IPS-15b (cell line): ENCODE measurements around the gene EDARADD.
"Not testable (repeated sequence)": the region's sequence is repeated elsewhere in the genome, so short reads cannot be mapped to it uniquely, and the experiment has no call there.

Experiments used
- H3K27me3 ChIP-seq: one replicate; pipeline ENCODE4 v1.6.1; 2013; ENCODE audit warnings: low read length; ENCODE audit not compliant: control insufficient read depth, insufficient read depth
- H3K36me3 ChIP-seq: one replicate; pipeline ENCODE4 v1.6.1; 2013; ENCODE audit warnings: low read length; ENCODE audit not compliant: control insufficient read depth, insufficient read depth
- H3K4me1 ChIP-seq: one replicate; pipeline ENCODE4 v1.6.1; 2013; ENCODE audit warnings: mild to moderate bottlenecking, low read length; ENCODE audit not compliant: control insufficient read depth, insufficient read depth
- H3K4me3 ChIP-seq: one replicate; pipeline ENCODE4 v1.5.1; 2013; ENCODE audit warnings: low read depth, low read length
- H3K9ac ChIP-seq: one replicate; pipeline ENCODE4 v1.6.1; 2013; ENCODE audit warnings: low read depth, mild to moderate bottlenecking, low read length
- H3K9me3 ChIP-seq: one replicate; pipeline ENCODE4 v1.6.1; 2013; ENCODE audit warnings: mild to moderate bottlenecking, low read length; ENCODE audit not compliant: control insufficient read depth, insufficient read depth

The EDARADD gene

DNA sequence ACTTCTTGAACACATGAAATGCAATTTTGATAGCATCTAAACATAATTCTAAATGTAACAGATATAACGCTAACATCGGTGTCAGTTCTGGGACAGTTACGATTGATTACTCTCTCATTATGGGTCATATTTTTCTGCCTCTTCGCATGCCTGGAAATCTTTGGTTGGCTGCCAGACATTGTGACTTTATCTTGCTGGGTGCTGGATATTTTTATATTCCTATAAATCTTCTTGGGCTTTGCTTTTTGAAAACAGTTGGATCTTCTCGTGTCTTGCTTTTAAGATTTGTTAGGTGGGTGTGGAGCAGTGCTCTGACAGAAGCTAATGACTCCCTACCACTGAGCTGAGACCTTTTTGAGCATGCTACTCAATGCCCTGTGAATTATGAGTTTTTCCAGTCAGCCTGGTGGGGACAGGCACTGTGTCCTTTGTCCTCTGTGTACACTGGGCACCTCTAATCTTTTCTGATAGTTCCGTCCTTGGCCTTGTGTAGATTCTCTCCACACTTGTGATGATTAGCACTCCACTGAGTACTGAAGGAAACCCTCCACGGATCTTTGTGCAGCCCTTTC is 28.0 kb upstream of the EDARADD start:
- Histone ChIP-seq H3K9me3 (no peaks in the 10 kb centered on the region), H3K36me3 (no peaks in the 10 kb centered on the region), H3K4me1 (no peaks in the 10 kb centered on the region), H3K9ac (no peak overlapping the region), H3K27me3 (no peaks in the 10 kb centered on the region), H3K4me3 (no peak overlapping the region)

DNA sequence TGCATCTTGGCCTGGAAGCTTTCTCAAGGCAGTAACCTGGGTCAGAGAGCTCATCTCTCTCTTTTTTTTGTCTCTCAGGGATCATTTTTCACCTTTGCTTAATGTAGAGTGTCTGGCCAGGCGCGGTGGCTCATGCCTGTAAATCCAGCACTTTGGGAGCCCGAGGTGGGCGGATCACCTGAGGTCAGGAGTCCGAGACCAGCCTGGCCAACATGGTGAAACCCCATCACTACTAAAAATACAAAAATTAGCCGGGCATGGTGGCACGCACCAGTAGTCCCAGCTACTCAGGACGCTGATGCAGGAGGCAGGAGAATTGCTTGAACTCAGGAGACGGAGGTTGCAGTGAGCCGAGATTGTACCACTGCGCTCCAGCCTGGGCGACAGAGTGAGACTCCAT is 27.4 kb upstream of the EDARADD start:
- not testable (repeated sequence) for H3K4me3 ChIP-seq, H3K36me3 ChIP-seq, H3K27me3 ChIP-seq, H3K4me1 ChIP-seq, H3K9me3 ChIP-seq, H3K9ac ChIP-seq

DNA sequence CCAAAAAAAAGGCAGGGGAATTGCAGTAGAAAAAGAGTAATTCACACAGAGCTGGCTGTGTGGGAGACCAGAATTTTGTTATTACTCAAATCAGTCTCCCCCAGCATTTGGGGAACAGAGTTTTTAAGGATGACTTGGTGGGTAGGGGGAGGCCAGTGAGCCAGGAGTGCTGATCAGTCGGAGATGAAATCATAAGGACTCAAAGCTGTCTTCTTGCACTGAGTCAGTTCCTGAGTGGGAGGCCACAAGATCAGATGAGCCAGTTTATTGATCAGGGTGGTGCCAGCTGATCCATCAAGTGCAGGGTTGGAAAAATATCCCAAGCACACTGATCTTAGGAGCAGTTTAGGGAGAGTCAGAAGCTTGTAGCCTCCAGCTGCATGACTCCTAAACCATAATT is 23.7 kb upstream of the EDARADD start:
- Histone ChIP-seq H3K9ac (no peak overlapping the region), H3K4me1 (no peaks in the 10 kb centered on the region), H3K36me3 (no peaks in the 10 kb centered on the region), H3K27me3 (no peaks in the 10 kb centered on the region), H3K4me3 (no peak overlapping the region), H3K9me3 (no peaks in the 10 kb centered on the region)

DNA sequence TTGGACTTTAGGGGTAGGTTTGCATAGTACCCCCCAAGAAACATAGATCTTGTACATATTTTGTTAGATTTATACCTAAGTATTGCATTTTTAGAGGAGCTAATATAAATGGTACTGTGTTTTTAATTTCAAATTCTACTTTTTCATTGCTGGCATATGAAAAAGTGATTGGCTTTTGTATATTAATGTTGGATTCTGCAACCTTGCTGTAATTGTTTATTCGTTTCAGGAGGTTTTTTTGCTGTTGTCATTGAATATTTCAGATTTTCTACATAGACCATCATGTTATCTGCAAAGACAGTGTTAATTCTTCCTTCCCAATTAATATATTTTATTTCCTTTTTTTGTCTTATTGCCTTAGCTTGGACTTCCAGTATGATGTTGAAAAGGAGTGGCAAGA is 23.0 kb upstream of the EDARADD start:
- H3K9ac ChIP-seq = no peak overlapping the region
- no peaks in the 10 kb centered on the region for H3K27me3 ChIP-seq

DNA sequence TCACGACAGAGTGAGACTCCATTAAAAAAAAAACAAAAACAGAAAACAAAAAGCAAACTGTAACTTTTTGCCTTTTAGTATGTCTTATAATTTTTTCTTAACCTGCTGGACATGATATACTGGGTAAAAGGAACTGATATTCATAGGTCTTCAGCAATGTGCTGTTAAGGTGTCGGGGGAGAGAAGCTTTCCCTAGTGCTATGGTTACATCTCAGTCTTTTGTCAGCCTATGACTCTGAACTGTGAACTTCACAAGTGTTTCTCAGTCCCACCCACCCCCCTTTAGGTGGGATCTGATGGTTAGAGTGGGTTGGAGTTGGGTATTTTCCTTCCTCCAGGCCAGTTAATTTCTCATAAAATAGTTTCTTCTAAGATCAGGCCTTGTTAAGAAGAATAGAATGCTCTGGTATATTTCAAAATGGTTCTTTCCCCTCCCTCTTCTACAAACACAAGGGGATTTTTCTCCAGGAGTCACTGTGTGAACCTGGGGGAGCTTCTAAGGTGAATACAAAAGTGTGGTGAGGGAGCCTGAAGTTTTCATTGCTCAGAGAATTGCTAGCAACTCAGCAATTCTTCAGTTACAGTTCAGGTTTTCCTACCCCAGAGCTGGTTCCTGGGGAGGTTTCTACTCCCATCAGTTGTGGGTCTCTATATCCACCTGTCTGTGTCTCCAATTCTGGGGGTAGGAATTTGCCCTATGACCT is 16.1 kb upstream of the EDARADD start:
- Histone ChIP-seq H3K9me3 (no peaks in the 10 kb centered on the region), H3K9ac (no peak overlapping the region), H3K36me3 (no peaks in the 10 kb centered on the region), H3K27me3 (no peaks in the 10 kb centered on the region), H3K4me1 (no peaks in the 10 kb centered on the region), H3K4me3 (no peak overlapping the region)

More for the DNA sequence above, 23.0 kb upstream of the EDARADD start:
- Histone ChIP-seq H3K9me3 (no peaks in the 10 kb centered on the region), H3K4me3 (no peak overlapping the region), H3K4me1 (no peaks in the 10 kb centered on the region), H3K36me3 (no peaks in the 10 kb centered on the region)

DNA sequence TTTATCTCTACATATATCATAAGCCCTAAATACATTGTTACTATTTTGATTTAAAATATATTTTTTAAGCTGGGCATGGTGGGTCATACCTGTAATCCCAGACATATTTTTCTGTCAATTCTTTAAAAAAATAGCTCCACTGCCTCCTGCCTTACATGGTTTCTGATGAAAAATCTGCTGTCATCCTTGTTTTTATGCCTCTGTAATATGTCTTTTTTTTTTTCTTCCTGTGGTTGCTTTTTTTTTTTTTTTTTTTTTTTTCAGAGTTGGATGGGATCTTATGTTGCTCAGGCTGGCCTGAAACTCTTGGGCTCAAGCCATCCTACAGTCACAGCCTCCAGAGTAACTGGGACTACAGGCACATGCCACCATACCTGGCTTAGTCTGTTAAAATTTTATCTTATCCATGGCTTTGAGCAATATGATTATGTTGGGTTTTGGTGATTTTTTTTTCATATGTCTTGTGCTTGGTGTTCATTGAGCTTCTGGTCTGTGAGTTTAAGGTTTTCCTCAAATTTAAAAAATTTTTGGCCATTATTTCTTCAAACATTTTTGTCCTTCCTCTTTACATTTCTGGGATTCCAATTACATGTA is 12.4 kb upstream of the EDARADD start:
- no peak overlapping the region for H3K4me3 ChIP-seq
- no peaks in the 10 kb centered on the region for H3K9me3 ChIP-seq
- H3K9ac ChIP-seq = no peak overlapping the region
- H3K36me3 ChIP-seq = no peaks in the 10 kb centered on the region
- no peaks in the 10 kb centered on the region for H3K4me1 ChIP-seq
- H3K27me3 ChIP-seq = no peaks in the 10 kb centered on the region

DNA sequence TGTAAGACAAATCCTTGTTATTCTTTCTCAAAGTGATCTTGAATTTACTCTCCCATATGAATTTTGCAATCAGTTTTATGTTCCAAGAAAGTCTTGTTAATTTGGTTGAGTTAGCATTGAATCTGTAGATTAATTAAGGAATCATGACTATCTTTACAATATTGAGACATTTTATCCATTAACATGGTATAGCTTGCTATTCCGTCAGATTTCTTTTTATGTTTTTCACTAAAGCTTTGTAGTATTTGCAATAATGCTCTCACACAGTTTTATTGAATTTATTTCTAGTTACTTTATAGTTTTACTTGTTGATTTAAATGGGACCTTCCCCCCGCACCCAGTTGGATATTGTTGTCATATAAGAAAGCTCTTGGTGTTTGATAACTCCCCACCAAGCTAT is 5.8 kb upstream of the EDARADD start:
- H3K4me3 ChIP-seq = no peak overlapping the region
- H3K9me3 ChIP-seq = no peaks in the 10 kb centered on the region
- no peaks in the 10 kb centered on the region for H3K36me3 ChIP-seq
- H3K27me3 ChIP-seq = no peaks in the 10 kb centered on the region
- H3K4me1 ChIP-seq = no peaks in the 10 kb centered on the region
- no peak overlapping the region for H3K9ac ChIP-seq

DNA sequence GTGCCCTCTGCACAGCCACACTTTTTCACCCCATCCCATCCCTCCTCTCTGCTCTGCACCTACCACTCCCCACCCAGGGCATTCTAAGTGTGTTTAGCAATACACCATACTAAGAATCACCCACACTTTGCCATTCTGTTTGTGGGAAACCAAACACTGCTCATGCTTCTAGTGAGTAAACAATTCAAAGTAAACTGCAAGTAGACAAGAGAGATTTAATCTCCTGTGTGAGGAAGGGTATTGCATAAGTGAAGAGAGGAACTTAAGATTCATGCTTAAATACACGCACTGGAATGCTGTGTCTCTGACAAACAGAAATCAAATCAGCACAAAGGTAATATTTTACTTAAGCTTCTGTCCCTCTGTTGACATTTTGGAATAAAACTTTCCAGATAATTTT is 4.8 kb upstream of the EDARADD start:
- no peaks in the 10 kb centered on the region for H3K9me3 ChIP-seq
- H3K4me1 ChIP-seq = no peaks in the 10 kb centered on the region
- no peaks in the 10 kb centered on the region for H3K36me3 ChIP-seq
- H3K27me3 ChIP-seq = peaks cover 5% of the 10 kb centered on the region
- no peak overlapping the region for H3K9ac ChIP-seq
- no peak overlapping the region for H3K4me3 ChIP-seq

DNA sequence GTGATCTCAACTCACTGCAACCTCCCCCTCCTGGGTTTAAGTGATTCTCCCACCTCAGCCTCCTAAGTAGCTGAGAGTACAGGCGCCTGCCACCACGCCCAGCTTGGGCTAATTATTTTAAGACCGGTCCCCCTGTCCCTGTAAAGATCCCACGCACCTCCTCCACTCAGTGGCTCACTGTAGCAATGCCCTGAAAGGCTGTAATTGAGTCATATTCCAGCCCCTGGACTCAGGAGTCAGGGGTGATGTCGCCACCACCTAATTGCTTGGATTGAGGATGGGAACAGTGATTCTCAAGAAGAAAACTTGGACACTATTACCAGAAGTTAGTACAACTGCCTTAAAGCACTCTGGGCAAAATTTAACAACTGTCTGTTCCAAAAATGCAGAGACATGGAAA is 3.1 kb upstream of the EDARADD start:
- no peaks in the 10 kb centered on the region for H3K36me3 ChIP-seq
- H3K4me1 ChIP-seq = no peaks in the 10 kb centered on the region
- no peak overlapping the region for H3K9ac ChIP-seq
- no peak overlapping the region for H3K4me3 ChIP-seq
- H3K27me3 ChIP-seq = peaks cover 13% of the 10 kb centered on the region
- no peaks in the 10 kb centered on the region for H3K9me3 ChIP-seq

DNA sequence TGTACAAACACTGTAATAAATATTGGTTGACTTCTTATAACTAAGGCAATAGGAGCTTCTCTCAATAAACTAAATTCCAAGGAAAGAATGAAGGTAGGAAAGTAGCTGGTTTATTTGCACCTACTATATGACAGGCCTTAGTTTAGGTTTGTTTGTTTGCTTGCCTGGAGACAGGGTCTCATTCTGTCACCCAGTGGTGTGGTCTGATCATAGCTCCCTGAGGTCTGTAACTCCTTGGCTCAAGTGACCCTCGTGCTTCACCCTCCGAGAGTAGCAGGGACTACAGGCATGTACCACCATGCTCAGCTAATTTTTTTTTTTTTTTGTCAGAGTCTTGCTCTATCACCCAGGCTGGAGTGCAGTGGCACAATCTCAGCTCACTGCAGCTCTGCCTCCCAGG is 1.9 kb upstream of the EDARADD start:
- no peaks in the 10 kb centered on the region for H3K4me1 ChIP-seq

DNA sequence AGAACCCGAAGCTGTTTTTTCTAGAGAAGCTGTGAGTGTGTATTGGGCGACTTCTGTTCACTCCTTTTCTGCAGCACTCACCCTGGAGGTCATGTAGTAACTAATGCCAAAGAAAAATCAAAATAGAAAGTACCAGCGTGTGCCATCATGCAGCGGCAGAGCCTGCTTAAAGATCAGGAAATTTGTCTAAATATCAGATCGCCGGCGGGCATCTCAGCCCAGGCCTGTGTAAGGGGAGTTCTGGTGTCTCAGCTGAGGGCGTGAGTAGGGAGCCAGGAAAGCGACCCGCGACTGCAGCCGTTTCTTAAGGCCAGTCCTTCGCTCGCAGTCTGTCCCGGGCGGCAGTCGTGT is 768 bp downstream of the EDARADD start:
- H3K4me1 ChIP-seq = no peaks in the 10 kb centered on the region
- peaks cover 21% of the 10 kb centered on the region for H3K27me3 ChIP-seq
- H3K9me3 ChIP-seq = no peaks in the 10 kb centered on the region
- no peaks in the 10 kb centered on the region for H3K36me3 ChIP-seq
- H3K9ac ChIP-seq = no peak overlapping the region
- H3K4me3 ChIP-seq = peak overlapping the region; percentile 63

More for the DNA sequence above, 1.9 kb upstream of the EDARADD start:
- no peaks in the 10 kb centered on the region for H3K9me3 ChIP-seq
- H3K9ac ChIP-seq = no peak overlapping the region
- no peaks in the 10 kb centered on the region for H3K36me3 ChIP-seq
- H3K4me3 ChIP-seq = no peak overlapping the region
- peaks cover 21% of the 10 kb centered on the region for H3K27me3 ChIP-seq

DNA sequence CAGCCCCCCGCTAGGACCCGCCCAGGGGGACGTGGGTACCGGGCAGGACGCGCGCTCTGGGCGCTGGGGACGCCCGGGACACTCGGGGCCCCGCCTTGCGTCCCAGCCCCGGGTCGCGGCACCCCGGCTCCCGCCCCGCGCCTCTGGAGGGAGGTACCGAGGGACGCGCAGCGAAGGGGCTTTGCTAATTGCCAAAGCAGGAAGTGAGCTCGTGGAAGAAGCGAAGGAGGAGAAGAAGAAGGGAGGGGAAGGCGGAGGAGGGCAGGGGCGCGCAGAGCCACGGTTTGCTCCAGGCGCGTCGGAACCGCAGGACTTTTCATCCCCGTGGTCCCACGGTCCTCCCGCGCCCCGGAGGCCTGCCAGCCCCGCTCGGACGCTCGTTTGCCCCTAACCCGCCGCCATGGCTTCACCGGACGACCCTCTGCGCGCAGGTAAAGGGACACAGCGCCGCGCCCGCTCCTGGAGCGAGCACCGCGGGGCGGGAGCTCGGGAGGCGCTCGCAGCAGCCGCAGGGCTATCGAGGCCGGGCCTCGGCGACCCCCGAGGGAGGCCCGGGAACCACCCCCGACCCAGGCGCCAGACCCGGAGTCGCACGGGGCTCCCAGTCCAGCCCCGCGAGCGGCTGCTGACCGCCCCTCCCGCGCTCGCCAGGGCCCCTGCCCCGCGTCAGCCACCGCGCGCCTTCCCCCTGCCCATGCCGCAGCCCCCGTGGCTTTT is 1.3 kb downstream of the EDARADD start:
- H3K4me1 ChIP-seq = no peaks in the 10 kb centered on the region
- no peaks in the 10 kb centered on the region for H3K36me3 ChIP-seq
- peak overlapping the region; percentile 63 for H3K4me3 ChIP-seq
- no peak overlapping the region for H3K9ac ChIP-seq
- H3K27me3 ChIP-seq = peaks cover 21% of the 10 kb centered on the region
- no peaks in the 10 kb centered on the region for H3K9me3 ChIP-seq
